Colonic mucosa (tissue), 4 donors: ENCODE data around the gene WDR47. TPM values are rescaled to one million over a fixed set of nuclear protein-coding genes. Genes with fewer than 3 reads are reported as not detected.
"Not testable (repeated sequence)": the region's sequence is repeated elsewhere in the genome, so short reads cannot be mapped to it uniquely, and the experiment has no call there.

Experiments used
- DNase-seq: peaks from one replicate; pipeline ENCODE4 v3.0.0-alpha.2; 2020
- H3K27ac ChIP-seq: fragments of 200-600 bp; one replicate; pipeline ENCODE4 v1.8.0; 2021
- H3K27me3 ChIP-seq: fragments of 200-600 bp; one replicate; pipeline ENCODE4 v1.8.0; 2021
- H3K36me3 ChIP-seq: fragments of 200-600 bp; one replicate; pipeline ENCODE4 v1.8.0; 2021
- H3K4me1 ChIP-seq: fragments of 200-600 bp; one replicate; pipeline ENCODE4 v1.8.0; 2021; ENCODE audit warnings: mild to moderate bottlenecking
- H3K4me3 ChIP-seq: fragments of 200-600 bp; one replicate; pipeline ENCODE4 v1.8.0; 2021
- H3K9ac ChIP-seq, 2 donors: one replicate each; pipeline ENCODE4 v1.7.0; 2013; ENCODE audit warnings: control low read depth in 2 of 2, low read depth in 2 of 2, low read length in 2 of 2
- H3K9me3 ChIP-seq: fragments of 200-600 bp; one replicate; pipeline ENCODE4 v1.8.0; 2021
- CTCF ChIP-seq: fragments of 200-600 bp; IDR thresholded peaks from one replicate; pipeline ENCODE4 v1.8.0; 2022; ENCODE audit warnings: antibody characterized with exemption, mild to moderate bottlenecking
- intact Hi-C: fragments of 100-400 bp; cut with DNase I; formaldehyde crosslinking; loops from one replicate; pipeline ENCODE4 v1.14.1; 2022
- total RNA-seq, 2 donors: library from RNA; stranded (reverse); fragmentation: NEBNext Ultra II Directional in 1 of 2; extraction: Animal tissue kit (Norgen Biotek cat#: 25700) in 1 of 2; gene quantifications; one replicate each; pipeline ENCODE4 v1.2.1, GENCODE V29; 2021
- donor health status: healthy.
- donor health status: DM: no; HTN: no; CAD: no.
- donor health status: DM: no; HTN: no; CAD: no.

The WDR47 gene
- total RNA-seq, 2 donors from 2014 or later: 5.2 to 7.7 TPM

- H3K9ac ChIP-seq: no peak overlapping the region
- peaks cover 24% of the 10 kb centered on the region for H3K36me3 ChIP-seq
- no peaks in the 10 kb centered on the region for H3K4me1 ChIP-seq
- H3K9me3 ChIP-seq: no peaks in the 10 kb centered on the region
- no peak for TF ChIP-seq CTCF
- intact Hi-C loops: no loop called here
- H3K27ac ChIP-seq: no peak overlapping the region
- no peak overlapping the region for H3K4me3 ChIP-seq
- no peaks in the 10 kb centered on the region for H3K27me3 ChIP-seq
- no peak for DNase-seq
These were observed 105.7 kb downstream of the WDR47 start for GRCh38 chr1:108936170-108936569.

- H3K9ac ChIP-seq: no peak overlapping the region
- H3K27ac ChIP-seq: no peak overlapping the region
- no peak overlapping the region for H3K4me3 ChIP-seq
- H3K27me3 ChIP-seq: no peaks in the 10 kb centered on the region
- no peak for DNase-seq
- intact Hi-C loops: no loop called here
- no peak for TF ChIP-seq CTCF
- no peaks in the 10 kb centered on the region for H3K9me3 ChIP-seq
- peaks cover 24% of the 10 kb centered on the region for H3K36me3 ChIP-seq
- H3K4me1 ChIP-seq: no peaks in the 10 kb centered on the region
These were observed 108.0 kb downstream of the WDR47 start for GRCh38 chr1:108933944-108934343.

- intact Hi-C loops, H3K27ac ChIP-seq, H3K36me3 ChIP-seq, H3K4me3 ChIP-seq, H3K9me3 ChIP-seq, DNase-seq, H3K27me3 ChIP-seq, H3K9ac ChIP-seq, H3K4me1 ChIP-seq: not testable (repeated sequence)
These were observed 114.3 kb downstream of the WDR47 start for GRCh38 chr1:108927565-108927964.

GRCh38 chr1:108925920-108926319 lies 116.0 kb downstream of the WDR47 start:
- Histone ChIP-seq H3K27me3 (no peaks in the 10 kb centered on the region), H3K9ac (no peak overlapping the region), H3K27ac (no peak overlapping the region), H3K4me3 (no peak overlapping the region), H3K4me1 (no peaks in the 10 kb centered on the region), H3K36me3 (peaks cover 3% of the 10 kb centered on the region), H3K9me3 (no peaks in the 10 kb centered on the region)
- intact Hi-C loops: no loop called here
- no peak for DNase-seq
- TF ChIP-seq CTCF: no peak

Other genes starting within 250 kb of the WDR47 start
- not detected for gene AKNAD1, start 185.0 kb downstream of the WDR47 start, total RNA-seq
- 10 to 100 TPM; 32.5 to 62.6 TPM for gene GPSM2, start 165.1 kb downstream of the WDR47 start, total RNA-seq
- 10 to 100 TPM; 18.9 to 25.1 TPM for gene CLCC1, start 78.6 kb downstream of the WDR47 start, total RNA-seq
- gene TAF13, start 33.9 kb upstream of the WDR47 start, total RNA-seq: 10 to 100 TPM; 49.4 to 50.9 TPM
- 10 to 100 TPM; 26.0 to 53.6 TPM for gene TMEM167B, start 48.7 kb upstream of the WDR47 start, total RNA-seq
- gene ELAPOR1, start 72.0 kb upstream of the WDR47 start, total RNA-seq: 100 to 1,000 TPM; 110 to 163 TPM
- gene SARS1, start 171.8 kb upstream of the WDR47 start, total RNA-seq: 100 to 1,000 TPM; 139 to 193 TPM
- gene CELSR2, start 207.4 kb upstream of the WDR47 start, total RNA-seq: 1 to 10 TPM; 4.2 to 6.1 TPM
- 10 to 100 TPM in 1 of 2 donors, 1 to 10 TPM in 1; 6.5 to 36.0 TPM for gene PSRC1, start 241.0 kb upstream of the WDR47 start, total RNA-seq